Activated naive CD8-positive, alpha-beta T cell treated with anti-CD3 and anti-CD28 coated beads, Interleukin-2, amount 10 ng/mL, durations not matched to agents 7 days and 5 days (primary cell): ENCODE data around the gene OR13C5. TPM values are rescaled to one million over a fixed set of nuclear protein-coding genes. Genes with fewer than 3 reads are reported as not detected.
"Not testable (repeated sequence)": the region's sequence is repeated elsewhere in the genome, so short reads cannot be mapped to it uniquely, and the experiment has no call there.

ENCODE experiments used
- ATAC-seq: fragments of 150-1000 bp; cut with Tn5 transposase; one replicate; pipeline ENCODE4 v1.10.0; 2021; ENCODE audit warnings: low read depth, moderate library complexity
- POLR2A ChIA-PET: fragments of 350-600 bp; sonication (Branson Sonifier 250); formaldehyde crosslinking; loops from one replicate; lab custom pipeline; 2021; ENCODE audit warnings: antibody characterized with exemption; lab: Charles Lee
- DNase-seq: peaks from one replicate; pipeline ENCODE4 v3.0.0; 2021
- H3K27ac Mint-ChIP-seq: one replicate; pipeline ENCODE4 v1.8.0; 2022; ENCODE audit warnings: mild to moderate bottlenecking, mixed read lengths
- H3K27me3 Mint-ChIP-seq: one replicate; pipeline ENCODE4 v1.8.0; 2022; ENCODE audit warnings: mild to moderate bottlenecking, moderate library complexity, mixed read lengths
- H3K36me3 Mint-ChIP-seq: one replicate; pipeline ENCODE4 v1.8.0; 2021; ENCODE audit warnings: mild to moderate bottlenecking, mixed read lengths
- H3K4me1 Mint-ChIP-seq: one replicate; pipeline ENCODE4 v1.8.0; 2021; ENCODE audit warnings: mixed read lengths
- H3K4me3 Mint-ChIP-seq: one replicate; pipeline ENCODE4 v1.8.0; 2022; ENCODE audit warnings: mild to moderate bottlenecking, moderate library complexity, mixed read lengths
- H3K9me3 Mint-ChIP-seq: one replicate; pipeline ENCODE4 v1.8.0; 2021; ENCODE audit warnings: mixed read lengths
- total RNA-seq, 2 experiments: library from RNA; stranded (reverse); gene quantifications; one replicate each; pipeline ENCODE4 v1.2.3, GENCODE V29; 2021

OR13C5 gene, protein sequence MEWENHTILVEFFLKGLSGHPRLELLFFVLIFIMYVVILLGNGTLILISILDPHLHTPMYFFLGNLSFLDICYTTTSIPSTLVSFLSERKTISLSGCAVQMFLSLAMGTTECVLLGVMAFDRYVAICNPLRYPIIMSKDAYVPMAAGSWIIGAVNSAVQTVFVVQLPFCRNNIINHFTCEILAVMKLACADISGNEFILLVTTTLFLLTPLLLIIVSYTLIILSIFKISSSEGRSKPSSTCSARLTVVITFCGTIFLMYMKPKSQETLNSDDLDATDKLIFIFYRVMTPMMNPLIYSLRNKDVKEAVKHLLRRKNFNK
- total RNA-seq = not detected

DNA sequence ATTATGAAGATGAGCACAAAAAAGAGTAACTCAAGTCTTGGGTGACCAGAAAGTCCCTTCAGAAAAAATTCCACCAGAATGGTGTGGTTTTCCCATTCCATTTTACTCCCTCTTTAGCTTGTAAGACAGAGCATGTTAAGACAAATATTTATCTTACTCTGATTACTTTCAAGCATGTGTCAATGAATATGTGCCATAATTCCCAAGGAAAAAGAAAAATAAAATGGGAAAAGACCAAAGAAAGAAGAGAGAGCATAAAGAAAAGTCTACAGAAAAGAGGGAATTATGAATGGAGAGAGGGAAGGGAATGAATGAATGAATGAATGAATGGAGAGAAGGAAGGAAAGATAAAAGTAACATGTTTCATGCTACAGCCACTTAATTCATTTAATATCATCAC, at the start of gene OR13C5:
OR13C5 (minus strand) TSS at position 101 of the 400 bp plus-strand sequence; CDS start at position 101, 0 bp downstream.
- H3K9me3 Mint-ChIP-seq, H3K4me3 Mint-ChIP-seq, H3K27ac Mint-ChIP-seq, DNase-seq, H3K27me3 Mint-ChIP-seq, ATAC-seq, POLR2A ChIA-PET, H3K36me3 Mint-ChIP-seq, H3K4me1 Mint-ChIP-seq: not testable (repeated sequence)

DNA sequence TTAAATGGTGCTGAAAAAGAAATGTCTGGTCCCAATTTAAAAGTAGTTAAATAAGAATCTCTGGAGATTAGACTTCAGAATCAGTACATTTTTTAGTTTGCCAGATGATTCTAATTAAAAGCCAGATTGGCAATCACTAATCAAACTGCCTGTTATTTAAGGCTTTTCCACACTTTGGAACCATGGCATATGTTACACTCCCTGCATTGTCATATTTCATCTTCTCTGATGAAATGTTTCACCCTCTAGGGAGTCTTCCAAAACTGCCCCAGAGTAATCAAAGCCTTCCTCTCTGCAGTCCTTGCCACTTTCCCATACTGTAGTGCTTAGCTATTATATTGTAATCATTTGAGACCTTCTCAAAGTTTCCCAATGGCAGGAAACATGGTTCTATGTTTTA, 36.2 kb upstream of the OR13C5 start:
- no peak overlapping the region for H3K27ac Mint-ChIP-seq
- H3K4me3 Mint-ChIP-seq = no peak overlapping the region
- H3K9me3 Mint-ChIP-seq = peaks cover 9% of the 10 kb centered on the region
- ATAC-seq = no peak
- no peaks in the 10 kb centered on the region for H3K36me3 Mint-ChIP-seq
- POLR2A ChIA-PET = no interaction called here
- no peak for DNase-seq
- H3K27me3 Mint-ChIP-seq = no peaks in the 10 kb centered on the region
- no peaks in the 10 kb centered on the region for H3K4me1 Mint-ChIP-seq

DNA sequence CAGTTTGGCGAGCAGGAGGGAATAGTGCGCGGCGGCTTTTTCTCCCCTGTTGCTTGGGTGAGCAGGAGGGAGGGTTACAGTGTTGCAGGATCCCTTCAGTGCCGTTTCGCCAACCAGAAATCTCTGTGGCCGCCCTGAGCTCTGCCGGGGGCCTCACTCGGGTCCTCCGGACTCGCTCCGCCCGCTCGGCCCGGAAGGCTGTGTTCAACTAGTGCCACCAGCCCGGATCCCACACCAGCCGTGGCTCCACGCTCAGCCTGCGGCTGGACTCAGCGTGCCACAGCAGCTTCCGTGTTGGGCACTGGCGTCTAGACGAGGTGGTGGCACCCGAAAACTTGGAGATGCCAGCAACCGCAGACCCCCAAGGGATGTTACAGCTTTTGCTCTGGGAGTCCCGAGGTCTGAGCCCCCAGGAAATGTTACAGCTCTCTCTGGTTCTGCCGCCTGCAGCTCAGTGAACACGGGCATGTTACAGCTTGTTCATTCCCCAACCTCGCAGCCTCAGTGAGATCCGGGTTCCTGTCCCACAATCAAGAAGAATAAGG, 34.8 kb upstream of the OR13C5 start:
- Mint-ChIP-seq H3K36me3 (no peaks in the 10 kb centered on the region), H3K27ac (no peak overlapping the region), H3K27me3 (no peaks in the 10 kb centered on the region), H3K9me3 (peaks cover 4% of the 10 kb centered on the region), H3K4me1 (no peaks in the 10 kb centered on the region), H3K4me3 (no peak overlapping the region)
- DNase-seq (no peak), ATAC-seq (no peak)
- POLR2A ChIA-PET = no interaction called here

DNA sequence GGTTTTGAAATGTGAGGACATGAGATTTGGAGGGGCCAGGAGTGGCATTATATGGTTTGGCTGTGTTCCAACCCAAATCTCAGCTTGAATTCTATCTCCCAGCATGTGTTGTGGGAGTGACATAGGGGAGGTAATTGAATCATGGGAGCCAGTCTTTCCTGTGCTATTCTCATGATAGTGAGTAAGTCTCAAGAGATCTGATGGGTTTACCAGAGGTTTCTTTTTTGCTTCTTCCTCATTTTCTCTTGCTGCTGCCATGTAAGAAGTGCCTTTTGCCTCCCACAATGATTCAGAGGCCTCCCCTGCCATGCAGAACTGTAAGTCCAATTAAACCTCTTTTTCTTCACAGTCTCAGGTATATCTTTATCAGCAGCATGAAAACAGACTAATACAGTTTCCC, 26.8 kb upstream of the OR13C5 start:
- H3K4me3 Mint-ChIP-seq, H3K27me3 Mint-ChIP-seq, H3K4me1 Mint-ChIP-seq, H3K9me3 Mint-ChIP-seq, DNase-seq, ATAC-seq, POLR2A ChIA-PET, H3K27ac Mint-ChIP-seq, H3K36me3 Mint-ChIP-seq: not testable (repeated sequence)

DNA sequence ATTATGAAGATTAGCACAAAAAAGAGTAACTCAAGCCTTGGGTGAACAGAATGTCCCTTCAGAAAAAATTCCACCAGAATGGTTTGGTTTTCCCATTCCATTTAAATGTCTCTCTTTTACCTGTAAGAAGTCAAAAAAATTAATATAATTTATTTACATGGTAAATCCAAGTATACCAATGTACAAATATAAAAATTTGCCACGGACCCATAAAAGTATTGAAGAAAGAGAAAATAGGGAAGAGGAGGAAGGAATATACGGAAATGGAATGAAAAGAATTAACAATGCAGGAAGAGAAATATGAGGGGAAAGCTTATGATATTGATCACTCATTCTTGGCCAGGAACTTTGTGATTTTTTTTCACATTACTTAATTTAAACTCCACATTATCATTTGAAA, 18.9 kb upstream of the OR13C5 start, which contains the start of gene OR13C9:
OR13C9 (minus strand) TSS at position 101 of the 400 bp plus-strand sequence; CDS start at position 101, 0 bp downstream.
- no peak for ATAC-seq
- no peak within 1 kb of the TSS for H3K27ac Mint-ChIP-seq
- H3K27me3 Mint-ChIP-seq = no peaks in the 10 kb centered on the region
- no peak for DNase-seq
- H3K9me3 Mint-ChIP-seq = no peaks in the 10 kb centered on the region
- no peaks in the 10 kb centered on the region for H3K36me3 Mint-ChIP-seq
- H3K4me1 Mint-ChIP-seq = no peaks in the 10 kb centered on the region
- POLR2A ChIA-PET = no interaction called here
- no peak within 1 kb of the TSS for H3K4me3 Mint-ChIP-seq

DNA sequence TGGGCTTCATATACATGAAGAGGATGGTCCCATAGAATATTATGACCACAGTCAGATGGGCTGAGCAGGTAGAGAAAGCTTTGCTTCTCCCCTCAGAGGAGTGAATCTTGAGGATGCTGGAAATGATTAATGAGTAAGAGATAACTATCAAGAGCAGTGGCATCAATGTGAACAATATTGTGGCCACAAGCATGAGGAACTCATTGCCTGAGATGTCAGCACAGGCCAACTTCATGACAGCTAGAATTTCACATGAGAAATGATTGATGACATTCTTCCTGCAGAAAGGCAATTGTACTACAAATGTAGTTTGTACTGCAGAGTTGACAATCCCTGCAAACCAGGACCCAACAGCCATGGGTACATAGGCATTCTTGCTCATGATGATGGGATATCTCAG, 18.2 kb upstream of the OR13C5 start:
- Mint-ChIP-seq H3K9me3 (no peaks in the 10 kb centered on the region), H3K4me3 (no peak overlapping the region), H3K36me3 (no peaks in the 10 kb centered on the region), H3K27ac (no peak overlapping the region), H3K4me1 (no peaks in the 10 kb centered on the region), H3K27me3 (no peaks in the 10 kb centered on the region)
- ATAC-seq (no peak), DNase-seq (no peak)
- POLR2A ChIA-PET = no interaction called here

DNA sequence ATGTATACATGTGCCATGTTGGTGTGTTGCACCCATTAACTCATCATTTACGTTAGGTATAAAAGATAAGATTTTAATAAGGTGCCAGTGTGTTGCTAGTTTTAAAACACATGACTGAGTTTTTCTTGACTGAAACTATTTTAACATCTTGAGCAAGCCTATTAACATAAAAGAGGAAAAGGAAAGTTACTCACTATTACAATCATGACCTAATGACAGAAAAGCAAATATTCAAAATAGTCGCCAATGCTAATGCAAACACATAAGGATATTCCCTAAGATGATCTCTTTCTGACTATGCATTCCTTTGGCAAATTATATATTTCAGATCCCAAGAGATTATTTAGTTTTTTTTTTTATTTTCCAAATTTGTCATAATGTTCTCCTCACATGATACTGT, 12.0 kb upstream of the OR13C5 start:
- ATAC-seq (no peak), DNase-seq (no peak)
- POLR2A ChIA-PET = no interaction called here
- H3K9me3 Mint-ChIP-seq = no peaks in the 10 kb centered on the region
- no peaks in the 10 kb centered on the region for H3K36me3 Mint-ChIP-seq
- H3K4me3 Mint-ChIP-seq = no peak overlapping the region
- no peaks in the 10 kb centered on the region for H3K4me1 Mint-ChIP-seq
- H3K27me3 Mint-ChIP-seq = no peaks in the 10 kb centered on the region
- no peak overlapping the region for H3K27ac Mint-ChIP-seq

DNA sequence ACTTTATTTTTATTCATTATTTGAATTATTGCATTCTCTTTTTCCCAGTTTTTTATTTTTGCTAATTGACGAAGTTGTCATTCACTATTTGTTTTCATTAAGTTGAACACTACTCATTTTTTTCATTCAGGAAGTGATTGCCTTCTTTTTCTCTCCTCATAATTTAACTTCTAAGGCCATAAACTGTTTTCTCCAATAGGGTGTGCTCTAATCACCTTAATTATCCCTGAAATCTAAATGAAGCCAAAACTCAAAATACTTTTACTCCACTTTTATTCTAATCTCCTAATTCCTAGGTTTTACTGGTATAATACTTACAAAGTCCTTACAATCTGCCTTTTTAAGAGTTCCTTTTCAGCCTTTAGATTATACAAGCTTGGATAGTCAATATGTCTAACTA, 9.1 kb upstream of the OR13C5 start:
- ATAC-seq (no peak), DNase-seq (no peak)
- no peaks in the 10 kb centered on the region for H3K27me3 Mint-ChIP-seq
- no peaks in the 10 kb centered on the region for H3K4me1 Mint-ChIP-seq
- no peaks in the 10 kb centered on the region for H3K36me3 Mint-ChIP-seq
- POLR2A ChIA-PET = no interaction called here
- no peak overlapping the region for H3K27ac Mint-ChIP-seq
- no peaks in the 10 kb centered on the region for H3K9me3 Mint-ChIP-seq
- no peak overlapping the region for H3K4me3 Mint-ChIP-seq

DNA sequence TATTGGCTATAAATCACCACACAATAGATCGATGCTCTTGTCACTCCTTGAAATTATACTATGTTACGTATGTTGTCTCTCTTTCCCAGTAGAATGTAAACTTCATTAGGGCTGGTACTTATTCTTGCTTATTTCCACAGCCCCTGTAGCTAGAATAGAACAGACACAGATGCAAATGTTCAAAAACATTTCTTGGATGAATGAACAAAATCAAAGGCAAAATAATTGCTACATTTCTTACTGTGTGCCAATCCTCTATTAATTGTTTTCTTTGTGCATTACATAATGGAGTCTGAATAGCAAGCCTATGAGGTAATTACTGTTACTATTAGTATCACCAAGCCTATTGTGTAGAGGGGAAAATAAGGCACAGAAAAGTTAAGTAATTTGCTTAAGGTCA, 6.9 kb upstream of the OR13C5 start:
- H3K36me3 Mint-ChIP-seq = no peaks in the 10 kb centered on the region
- DNase-seq (no peak), ATAC-seq (no peak)
- H3K4me3 Mint-ChIP-seq = no peak overlapping the region
- H3K27ac Mint-ChIP-seq = no peak overlapping the region
- no peaks in the 10 kb centered on the region for H3K27me3 Mint-ChIP-seq
- H3K9me3 Mint-ChIP-seq = no peaks in the 10 kb centered on the region
- no peaks in the 10 kb centered on the region for H3K4me1 Mint-ChIP-seq
- POLR2A ChIA-PET = no interaction called here

DNA sequence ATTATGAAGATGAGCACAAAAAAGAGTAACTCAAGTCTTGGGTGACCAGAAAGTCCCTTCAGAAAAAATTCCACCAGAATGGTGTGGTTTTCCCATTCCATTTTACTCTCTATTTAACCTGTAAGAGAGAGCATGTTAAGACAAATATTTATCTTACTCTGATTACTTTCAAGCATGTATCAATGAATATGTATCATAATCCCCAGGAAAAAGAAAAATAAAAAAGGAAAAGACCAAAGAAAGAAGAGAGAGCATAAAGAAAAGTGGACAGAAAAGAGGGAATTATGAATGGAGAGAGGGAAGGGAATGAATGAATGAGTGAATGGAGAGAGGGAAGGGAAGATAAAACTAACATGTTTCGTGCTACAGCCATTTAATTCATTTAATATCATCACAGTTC, 6.3 kb upstream of the OR13C5 start, which contains the start of gene OR13C2:
OR13C2 (minus strand) TSS at position 101 of the 400 bp plus-strand sequence; CDS start at position 101, 0 bp downstream.
- H3K4me3 Mint-ChIP-seq, H3K36me3 Mint-ChIP-seq, DNase-seq, H3K9me3 Mint-ChIP-seq, POLR2A ChIA-PET, H3K27me3 Mint-ChIP-seq, H3K4me1 Mint-ChIP-seq, ATAC-seq, H3K27ac Mint-ChIP-seq: not testable (repeated sequence)

DNA sequence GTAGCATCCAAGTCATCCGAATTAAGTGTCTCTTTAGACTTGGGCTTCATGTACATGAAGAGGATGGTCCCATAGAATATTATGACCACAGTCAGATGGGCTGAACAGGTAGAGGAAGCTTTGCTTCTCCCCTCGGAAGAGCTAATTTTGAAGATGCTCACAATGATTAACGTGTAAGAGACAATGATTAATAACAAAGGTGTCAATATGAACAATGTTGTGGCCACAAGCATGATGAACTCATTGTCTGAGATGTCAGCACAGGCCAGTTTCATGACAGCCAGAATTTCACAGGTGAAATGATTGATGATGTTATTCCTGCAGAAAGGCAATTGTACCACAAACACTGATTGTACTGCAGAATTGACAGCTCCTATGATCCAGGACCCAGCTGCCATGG, 5.6 kb upstream of the OR13C5 start:
- DNase-seq (no peak), ATAC-seq (no peak)
- no peak overlapping the region for H3K27ac Mint-ChIP-seq
- no peak overlapping the region for H3K4me3 Mint-ChIP-seq
- H3K9me3 Mint-ChIP-seq = no peaks in the 10 kb centered on the region
- POLR2A ChIA-PET = no interaction called here
- H3K4me1 Mint-ChIP-seq = no peaks in the 10 kb centered on the region
- no peaks in the 10 kb centered on the region for H3K36me3 Mint-ChIP-seq
- no peaks in the 10 kb centered on the region for H3K27me3 Mint-ChIP-seq

DNA sequence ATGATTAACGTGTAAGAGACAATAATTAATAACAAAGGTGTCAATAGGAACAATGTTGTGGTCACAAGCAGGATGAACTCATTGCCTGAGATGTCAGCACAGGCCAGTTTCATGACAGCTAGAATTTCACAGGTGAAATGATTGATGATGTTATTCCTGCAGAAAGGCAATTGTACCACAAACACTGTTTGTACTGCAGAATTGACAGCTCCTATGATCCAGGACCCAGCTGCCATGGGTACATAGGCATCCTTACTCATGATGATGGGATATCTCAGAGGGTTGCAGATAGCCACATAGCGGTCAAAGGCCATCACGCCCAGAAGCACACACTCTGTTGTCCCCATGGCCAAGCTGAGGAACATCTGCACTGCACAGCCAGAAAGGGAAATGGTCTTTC, 464 bp downstream of the OR13C5 start:
- H3K27me3 Mint-ChIP-seq, H3K4me1 Mint-ChIP-seq, H3K36me3 Mint-ChIP-seq, H3K27ac Mint-ChIP-seq, ATAC-seq, H3K4me3 Mint-ChIP-seq, DNase-seq, H3K9me3 Mint-ChIP-seq, POLR2A ChIA-PET: not testable (repeated sequence)

DNA sequence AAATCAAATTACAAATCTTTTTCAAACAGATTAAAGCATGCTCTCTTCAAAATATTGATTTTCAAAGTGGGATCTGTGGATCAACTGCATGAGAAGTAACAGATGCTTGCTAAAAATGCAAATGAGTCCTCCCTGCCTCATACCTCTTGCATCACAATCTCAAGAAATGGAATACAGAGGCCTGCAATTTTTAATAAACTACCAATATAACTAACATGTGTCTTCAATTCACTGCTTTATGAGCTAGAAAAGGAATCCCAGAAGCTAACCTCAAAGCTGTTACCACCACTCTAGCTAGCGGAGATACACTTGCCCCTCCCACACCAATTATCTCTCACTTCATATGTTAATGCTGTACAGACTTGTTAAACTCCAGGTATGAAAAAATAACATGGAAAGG, 9.6 kb downstream of the OR13C5 start:
- POLR2A ChIA-PET = no interaction called here
- H3K27me3 Mint-ChIP-seq = no peaks in the 10 kb centered on the region
- no peak overlapping the region for H3K4me3 Mint-ChIP-seq
- H3K9me3 Mint-ChIP-seq = no peaks in the 10 kb centered on the region
- H3K4me1 Mint-ChIP-seq = no peaks in the 10 kb centered on the region
- H3K36me3 Mint-ChIP-seq = no peaks in the 10 kb centered on the region
- DNase-seq = no peak
- no peak for ATAC-seq
- H3K27ac Mint-ChIP-seq = no peak overlapping the region

DNA sequence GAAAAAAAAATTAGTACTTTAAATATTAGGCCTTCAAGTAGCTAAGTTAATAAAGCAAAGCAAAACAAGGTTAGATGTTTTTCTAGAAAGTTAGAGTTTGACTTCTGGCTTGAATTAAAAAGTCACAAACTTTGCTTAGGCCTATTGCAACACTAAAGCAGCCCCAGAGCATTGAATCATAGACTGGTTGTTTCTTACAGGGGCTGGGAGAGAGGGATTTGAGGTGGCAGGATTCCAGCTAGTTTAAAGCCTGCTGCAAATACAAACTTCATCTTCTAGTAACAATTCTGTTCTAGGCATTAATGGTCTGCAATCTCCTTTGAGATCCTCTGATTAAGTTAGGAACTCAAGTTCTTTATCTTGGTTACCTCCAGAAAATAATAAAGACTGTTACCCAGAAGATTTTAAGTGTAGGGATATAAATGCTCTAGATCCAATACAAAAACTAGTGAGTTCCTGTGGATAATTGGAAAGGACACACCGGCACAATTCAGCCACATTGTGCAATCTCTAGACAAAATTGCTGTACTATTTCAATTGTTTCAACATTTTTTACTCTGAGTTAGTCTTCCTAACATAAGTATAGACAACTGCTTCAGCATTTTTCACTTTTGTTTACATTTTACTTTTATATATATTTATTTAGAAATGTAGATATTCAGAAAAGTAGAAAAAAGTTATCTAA, 12.6 kb downstream of the OR13C5 start:
- Mint-ChIP-seq H3K4me1 (no peaks in the 10 kb centered on the region), H3K9me3 (no peaks in the 10 kb centered on the region), H3K4me3 (no peak overlapping the region), H3K27me3 (no peaks in the 10 kb centered on the region), H3K36me3 (no peaks in the 10 kb centered on the region), H3K27ac (no peak overlapping the region)
- ATAC-seq = no peak
- no peak for DNase-seq
- POLR2A ChIA-PET = interaction anchor here (0.8 kb wide), 1 partner anchor 53 kb away, joined by 3 read pairs; no protein-coding TSS in a partner anchor
